GM21737 (cell line): ENCODE results near the gene LRMDA.
"Not testable (repeated sequence)": the region's sequence is repeated elsewhere in the genome, so short reads cannot be mapped to it uniquely, and the experiment has no call there.

ENCODE experiments used
- ATAC-seq: cut with Tn5 transposase; IDR thresholded peaks from one replicate; pipeline ENCODE4 v1.9.1; 2021; ENCODE audit warnings: mild to moderate bottlenecking, moderate library complexity; ENCODE audit not compliant: unreplicated experiment

LRMDA gene

DNA sequence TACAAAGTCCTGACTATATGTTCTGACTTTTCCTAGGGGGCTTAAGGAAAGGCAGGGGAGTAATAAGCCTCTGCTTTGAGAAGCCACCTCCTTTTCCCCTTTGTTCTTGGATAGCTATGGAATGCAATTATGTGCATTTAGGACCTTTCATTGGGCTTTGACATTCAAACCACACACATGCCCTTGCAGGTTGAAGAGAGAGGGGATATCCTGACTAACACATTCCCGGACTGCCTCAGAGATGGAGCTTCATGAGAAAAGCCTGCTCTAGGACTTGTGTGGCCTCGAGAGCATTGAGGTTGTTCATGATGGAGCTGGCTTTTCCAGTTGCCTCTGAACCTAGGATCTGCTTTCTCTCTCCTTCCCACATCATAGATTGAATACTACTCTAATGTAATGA, 694.5 kb downstream of the LRMDA start:
- no peak for ATAC-seq

DNA sequence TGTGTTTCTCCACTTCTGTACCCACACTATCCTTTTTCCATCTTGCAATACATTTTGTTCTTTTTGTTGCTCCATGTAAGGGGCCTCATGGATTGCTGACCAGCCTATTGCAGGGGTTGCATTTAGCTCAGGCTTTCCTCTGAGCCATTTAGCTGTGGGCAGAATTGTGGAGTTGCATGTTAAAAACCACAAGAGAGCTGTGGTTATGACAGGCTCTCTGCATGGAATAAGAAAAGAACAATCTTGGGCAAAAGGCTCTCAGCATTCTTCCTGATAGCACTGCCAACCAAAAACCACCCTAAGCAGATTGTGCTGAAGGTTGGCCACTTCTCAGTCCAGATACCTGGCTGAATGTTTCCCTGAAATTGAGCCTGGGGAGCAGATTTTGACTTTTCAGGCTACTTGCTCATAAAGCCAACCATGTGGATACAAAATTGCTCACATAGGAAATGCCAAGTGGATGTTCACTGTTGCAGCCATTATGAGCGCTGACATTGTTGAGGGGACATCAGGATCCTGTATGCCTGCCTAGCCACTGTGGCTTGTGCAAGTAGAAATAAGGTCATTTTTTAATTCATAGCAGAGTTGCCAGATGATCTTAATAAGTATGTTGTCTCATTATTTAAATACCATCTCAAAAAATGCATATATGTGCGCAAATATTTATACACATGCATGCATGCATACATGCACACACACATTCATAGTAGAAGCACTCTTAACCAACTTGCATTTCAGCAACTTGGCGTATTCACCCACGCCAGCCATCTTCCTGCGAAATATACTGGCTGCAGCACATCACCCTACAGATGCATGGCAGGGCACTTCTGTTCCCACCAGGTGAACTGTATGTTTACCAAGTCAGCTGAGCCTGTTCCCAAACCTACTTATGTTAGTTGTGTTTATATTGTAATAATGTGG, 695.4 kb downstream of the LRMDA start:
- no peak for ATAC-seq

DNA sequence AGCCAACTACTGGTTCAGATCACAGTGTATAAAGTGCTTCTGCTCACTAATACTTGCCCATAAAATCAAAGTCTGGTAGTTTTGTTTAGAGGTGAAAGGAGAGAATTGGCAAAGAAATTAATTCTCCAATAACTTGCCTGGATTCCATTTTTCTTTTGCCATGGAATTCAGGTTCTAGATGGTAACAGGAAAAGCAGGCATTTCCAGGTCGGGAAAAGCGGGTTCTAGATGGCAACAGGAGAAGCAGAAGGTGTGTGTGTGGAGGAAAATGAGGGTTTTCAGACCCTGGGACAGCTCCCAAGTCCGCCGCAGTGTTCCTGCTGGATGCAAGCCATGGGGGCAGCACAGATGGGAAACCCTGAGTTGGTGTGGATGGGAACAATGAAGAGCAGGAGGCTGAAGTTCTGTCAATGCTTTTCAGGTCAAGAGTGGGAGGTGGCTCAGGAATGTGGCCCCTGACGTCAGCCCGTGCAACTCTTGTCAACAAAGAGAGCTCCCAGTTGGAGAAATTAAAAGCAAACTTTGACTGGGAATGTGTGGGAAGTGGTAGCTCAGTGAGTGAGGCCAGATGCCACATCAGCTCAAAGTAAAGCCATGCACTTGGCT, 696.7 kb downstream of the LRMDA start:
- no peak for ATAC-seq

DNA sequence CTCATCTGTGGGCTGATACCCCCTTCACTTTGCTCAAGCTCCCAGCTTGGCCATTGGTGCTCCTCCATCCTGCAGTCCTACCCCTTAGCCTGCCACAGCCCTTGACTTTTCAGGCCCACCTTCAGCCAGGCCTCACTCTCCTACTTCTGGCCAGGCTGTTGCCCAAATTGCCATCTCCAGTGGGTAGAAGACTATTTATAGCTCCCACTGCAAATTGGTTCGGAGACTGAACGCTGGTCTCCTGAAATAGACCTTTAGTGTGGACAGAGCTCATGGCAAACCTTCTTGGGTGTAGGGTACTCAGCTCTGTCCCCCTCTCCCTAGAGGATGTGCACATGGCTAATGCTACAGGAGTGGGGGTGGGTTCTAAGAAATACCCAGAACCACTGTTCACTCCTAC, 697.8 kb downstream of the LRMDA start:
- no peak for ATAC-seq

DNA sequence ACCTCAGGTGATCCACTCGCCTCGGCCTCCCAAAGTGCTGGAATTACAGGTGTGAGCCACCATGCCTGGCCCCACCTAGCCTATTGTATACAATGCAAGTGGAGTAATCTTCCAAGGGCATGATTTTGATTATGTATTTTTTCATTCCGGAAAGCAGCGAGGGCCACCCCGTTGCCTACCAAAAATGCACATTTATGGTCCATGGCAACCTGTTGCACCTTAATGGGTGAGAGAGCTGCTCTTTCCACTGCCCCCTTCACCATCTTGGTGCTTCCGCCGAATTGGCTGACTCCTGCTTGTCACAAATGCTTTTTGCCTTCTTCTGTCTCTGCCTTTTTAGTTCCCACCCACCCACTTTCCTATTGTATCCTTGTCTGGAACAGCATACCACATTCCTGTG, 699.5 kb downstream of the LRMDA start:
- no peak for ATAC-seq

DNA sequence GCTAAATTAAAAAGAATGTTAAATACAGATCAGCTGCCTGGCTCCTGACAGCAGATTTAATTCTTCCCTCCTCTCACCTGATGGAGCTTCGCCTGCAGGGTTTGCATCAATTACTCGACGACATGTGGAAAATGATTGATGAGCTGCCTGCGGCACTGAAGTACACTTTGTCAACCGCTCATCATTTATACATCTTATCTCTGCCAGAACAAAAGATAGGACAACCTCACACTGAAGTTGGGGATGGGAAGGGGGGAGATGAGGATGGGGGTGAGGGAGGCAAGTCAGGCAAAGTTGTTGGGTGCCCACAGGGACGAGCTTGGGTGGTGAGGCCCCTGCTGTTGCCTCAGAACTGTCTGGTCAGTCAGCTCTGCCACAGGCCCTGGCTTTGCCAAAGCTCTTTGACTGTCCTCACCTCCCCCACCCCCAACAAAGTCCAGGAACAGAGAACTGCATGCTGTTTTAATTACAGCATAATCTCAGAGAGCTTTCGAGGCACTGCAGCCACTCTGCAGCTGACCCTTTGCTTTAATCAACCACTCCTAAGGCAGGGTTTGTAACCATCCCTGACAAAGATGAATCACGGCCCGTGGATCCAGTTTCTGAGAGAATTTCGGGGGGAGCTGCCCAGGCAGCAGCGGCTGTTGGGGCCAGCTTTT, 702.3 kb downstream of the LRMDA start:
- no peak for ATAC-seq

DNA sequence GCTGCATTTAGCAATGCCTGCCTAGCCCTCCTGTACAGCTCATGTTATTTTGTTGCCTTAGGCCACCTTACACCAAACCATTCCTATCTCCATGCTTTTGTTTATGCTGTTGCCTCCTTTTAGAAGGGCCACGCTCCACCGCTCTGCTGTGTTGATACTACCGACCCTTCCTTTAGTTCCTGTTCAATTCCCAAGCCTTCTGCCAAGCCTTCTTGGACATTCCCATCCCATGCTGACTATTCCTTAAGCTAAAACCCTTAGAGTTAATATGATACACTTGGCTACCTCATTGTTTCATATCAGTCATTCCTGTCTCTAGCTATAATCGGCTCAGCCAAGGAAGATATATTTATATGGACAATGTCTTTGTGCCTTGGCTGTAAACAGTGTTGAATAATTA, 705.5 kb downstream of the LRMDA start:
- no peak for ATAC-seq

DNA sequence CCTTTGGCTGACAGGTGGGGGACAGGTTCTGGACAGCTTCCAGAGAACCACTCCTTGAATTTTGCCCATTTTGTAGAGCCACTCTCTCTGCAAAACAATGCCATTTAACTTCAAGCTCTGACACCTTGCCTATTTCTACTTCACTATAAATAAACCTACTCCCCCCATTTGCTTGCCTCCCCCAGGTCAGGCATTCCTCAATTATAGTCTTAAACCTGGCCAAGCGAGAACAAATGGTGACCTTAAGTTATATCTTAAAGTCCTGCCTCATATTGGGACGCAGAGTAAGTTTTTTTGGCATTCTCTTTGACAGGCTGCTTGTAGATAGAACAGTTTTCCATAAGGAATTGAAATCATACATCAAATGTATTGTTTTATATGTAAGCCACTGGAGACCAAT, 706.9 kb downstream of the LRMDA start:
- ATAC-seq, result no peak

DNA sequence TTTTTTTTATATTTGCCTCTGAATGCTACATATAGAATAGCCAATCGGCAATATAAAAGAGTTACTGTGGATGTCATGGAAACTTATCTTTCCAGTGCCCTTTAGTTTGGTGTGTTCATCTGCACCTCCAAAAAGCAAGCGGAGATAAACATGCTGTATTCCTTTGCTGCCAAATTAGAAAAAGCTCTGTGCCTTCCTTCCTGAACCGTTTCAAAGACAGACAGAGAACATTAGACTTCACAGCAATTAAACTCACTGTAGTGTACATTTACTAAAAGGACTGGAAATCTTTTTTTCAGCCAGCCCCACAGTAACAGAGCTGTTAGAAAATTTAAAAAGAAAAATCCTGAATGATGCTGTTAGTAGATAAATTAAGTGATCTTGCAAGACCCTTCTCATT, 707.5 kb downstream of the LRMDA start:
- ATAC-seq, result no peak

DNA sequence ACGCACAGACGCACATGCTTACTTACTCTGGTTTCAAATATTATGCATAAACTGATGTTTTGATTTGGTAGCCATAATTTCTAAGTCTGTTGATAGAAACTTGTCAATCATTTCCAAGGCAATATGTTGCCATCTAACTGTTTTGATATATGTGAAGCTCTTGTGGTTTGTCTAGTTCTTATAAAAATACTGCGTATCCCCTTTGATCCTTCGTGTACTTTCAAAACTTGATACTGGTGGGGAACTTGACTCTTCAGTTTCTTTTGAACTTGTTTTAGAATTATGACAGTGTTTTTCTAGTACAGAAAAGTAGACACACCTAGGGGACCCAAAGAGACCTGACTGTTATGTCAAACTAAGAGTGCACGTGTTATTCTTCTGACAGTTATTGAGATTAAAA, 708.0 kb downstream of the LRMDA start:
- ATAC-seq, result no peak

DNA sequence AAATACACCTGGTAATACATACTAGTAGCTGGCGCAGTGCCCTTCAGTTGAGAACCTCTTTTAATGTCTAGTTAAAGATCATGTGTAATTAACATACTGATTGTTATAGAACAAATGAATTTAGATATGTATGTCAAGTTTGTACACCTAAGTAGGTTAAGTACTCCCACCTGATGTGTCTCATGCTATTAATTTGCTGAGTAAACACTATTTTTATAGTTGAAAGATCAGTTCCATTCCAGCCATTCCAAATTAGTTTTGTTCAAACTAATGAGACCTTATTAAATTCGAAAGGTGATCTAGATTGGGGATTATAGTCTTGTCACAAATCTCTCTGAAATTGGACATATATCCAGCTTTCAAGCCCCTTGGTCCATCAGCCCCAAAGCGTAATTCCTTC, 710.0 kb downstream of the LRMDA start:
- no peak for ATAC-seq

DNA sequence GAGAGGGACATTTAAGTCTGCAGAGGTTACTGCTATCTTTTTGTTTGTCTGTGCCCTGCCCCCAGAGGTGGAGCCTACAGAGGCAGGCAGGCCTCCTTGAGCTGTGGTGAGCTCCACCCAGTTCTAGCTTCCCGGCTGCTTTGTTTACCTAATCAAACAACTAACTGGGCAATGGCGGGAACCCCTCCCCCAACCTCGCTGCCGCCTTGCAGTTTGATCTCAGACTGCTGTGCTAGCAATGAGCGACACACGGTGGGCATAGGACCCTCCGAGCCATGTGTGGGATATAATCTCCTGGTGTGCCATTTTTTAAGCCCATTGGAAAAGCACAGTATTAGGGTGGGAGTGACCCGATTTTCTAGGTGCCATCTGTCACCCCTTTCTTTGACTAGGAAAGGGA, 716.8 kb downstream of the LRMDA start:
- not testable (repeated sequence) for ATAC-seq

DNA sequence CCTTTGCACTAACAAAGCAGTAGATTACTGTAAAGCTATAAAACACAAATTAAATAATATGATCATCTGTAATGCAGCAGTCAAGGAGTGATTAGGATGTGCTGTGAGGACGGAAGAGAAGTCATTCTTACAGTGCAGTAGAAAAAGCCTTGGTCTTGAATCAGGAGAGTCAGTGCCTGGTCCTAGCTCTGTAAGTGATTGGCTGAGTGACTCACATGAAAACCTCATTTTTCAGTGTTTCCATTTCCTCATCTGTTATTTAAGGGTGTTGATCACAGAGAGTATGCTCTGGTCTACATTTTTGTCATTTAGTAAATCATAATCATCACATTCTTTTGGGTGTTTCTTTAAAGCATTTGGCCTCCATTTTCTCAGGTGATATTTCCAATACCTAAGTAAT, 717.8 kb downstream of the LRMDA start:
- no peak for ATAC-seq

DNA sequence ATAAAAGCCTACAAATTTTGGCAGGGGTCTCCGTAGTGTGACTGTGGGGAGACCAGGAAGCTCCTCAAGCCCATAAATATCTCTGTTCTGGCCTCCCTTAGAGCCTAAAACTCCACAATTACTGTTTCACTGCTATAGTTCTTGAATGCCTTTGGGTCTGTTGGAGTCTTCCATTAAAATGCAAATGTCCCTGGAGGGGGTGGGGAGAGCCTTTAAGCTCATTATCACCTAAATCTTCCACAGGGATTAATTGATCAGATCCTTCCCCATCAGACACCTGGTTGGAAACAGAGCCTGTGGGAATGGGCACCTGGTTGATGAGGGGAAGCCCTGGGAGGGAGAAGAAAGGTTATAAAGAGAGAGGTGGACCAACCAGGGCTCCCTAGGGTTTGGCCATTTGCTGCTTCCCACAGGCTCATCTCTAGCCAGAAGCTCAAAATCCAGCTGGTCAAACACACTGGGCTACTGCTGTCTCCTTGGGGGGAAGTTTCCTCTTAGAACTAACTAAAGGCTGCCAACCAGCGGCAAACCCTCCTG, 718.2 kb downstream of the LRMDA start:
- ATAC-seq, result no peak

DNA sequence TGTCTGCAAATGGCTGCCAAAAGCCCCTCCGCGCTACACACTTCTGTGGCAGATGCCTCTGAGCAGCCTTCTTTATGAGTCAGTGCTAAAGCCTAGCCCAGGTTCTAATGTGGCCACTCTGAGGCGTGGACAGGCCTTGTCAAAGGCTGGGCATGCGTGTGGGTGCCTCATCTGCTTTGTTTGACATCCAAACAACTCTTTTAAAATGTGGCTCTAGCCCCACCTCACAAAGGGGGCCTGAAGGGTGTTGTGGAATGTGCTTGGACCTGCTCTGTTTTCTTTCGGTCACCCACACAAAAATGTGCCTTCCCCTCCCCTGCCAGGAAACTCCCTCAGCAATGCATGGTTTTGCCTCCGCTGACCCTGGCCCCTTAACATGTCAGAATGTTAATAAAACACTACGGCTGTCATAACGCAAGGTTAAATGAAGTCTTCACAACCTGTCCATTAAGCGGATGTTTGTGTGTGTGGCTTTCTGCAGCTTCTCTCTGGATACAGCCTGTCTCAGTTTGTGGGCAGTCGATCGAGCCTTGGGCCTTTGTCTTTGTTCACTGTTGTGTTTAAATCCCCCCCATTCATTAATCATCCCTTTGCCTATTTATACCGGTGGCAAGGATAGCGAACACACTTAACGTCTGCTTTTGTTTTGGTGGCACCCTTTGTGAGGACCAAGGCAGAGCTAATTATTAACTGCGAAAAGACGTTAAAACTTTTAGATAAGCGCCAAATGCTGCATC, 718.9 kb downstream of the LRMDA start:
- no peak for ATAC-seq

DNA sequence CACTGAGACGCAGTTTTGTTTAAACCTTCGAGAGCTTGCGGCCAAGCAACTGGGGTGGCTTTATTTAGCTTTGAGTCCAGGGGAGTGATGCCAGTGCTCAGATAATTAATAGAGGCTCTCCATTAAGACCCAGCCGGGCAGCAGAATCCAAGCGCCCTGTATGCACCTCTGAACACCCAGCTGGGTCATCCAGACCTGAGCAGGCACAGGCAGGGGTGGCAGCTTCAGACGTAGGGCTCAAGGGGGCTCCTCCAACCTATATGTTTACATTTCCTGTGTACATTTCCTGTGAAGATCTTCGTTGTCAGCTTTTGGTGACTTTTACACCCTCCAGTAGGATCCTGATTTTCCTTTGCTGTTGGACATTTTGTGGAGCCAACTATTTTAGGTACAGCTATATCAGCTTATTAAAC, 719.5 kb downstream of the LRMDA start:
- ATAC-seq, result no peak

DNA sequence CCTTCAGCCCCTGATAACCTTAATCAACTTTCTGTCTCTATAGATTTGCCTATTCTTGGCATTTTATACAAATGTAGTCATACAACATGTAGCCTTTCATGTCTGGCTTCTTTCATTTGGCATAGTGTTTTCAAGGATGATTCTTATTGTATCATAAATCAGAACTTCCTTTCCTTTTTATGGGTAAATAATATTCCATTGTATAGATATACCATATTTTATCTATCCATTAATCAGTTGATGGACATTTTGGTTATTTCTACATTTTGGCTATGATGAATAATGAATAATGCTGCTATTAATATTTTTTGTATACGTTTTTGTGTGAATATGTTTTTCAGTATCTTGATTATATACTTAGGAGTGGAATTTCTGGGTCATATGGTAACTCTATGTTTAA, 720.8 kb downstream of the LRMDA start:
- ATAC-seq, result no peak

DNA sequence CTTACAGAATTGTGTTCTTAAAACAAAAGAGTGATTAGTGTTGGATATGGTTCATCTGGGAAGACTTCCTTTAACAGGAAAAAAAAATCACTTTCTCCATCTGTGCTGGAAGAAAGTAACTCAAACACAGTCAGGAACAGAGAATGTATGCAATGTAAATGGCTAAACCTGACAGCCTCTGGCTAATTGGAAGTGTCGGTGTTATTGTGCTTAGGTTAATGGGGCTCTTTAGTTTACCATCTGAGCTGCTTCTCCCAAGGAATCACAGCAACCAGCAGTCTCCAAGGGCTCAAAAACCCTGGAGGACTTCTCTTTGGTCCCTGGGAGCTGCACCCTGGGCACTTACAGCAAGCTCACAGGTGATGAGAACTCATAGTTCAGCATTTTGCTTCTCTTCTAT, 724.5 kb downstream of the LRMDA start:
- ATAC-seq, result no peak

DNA sequence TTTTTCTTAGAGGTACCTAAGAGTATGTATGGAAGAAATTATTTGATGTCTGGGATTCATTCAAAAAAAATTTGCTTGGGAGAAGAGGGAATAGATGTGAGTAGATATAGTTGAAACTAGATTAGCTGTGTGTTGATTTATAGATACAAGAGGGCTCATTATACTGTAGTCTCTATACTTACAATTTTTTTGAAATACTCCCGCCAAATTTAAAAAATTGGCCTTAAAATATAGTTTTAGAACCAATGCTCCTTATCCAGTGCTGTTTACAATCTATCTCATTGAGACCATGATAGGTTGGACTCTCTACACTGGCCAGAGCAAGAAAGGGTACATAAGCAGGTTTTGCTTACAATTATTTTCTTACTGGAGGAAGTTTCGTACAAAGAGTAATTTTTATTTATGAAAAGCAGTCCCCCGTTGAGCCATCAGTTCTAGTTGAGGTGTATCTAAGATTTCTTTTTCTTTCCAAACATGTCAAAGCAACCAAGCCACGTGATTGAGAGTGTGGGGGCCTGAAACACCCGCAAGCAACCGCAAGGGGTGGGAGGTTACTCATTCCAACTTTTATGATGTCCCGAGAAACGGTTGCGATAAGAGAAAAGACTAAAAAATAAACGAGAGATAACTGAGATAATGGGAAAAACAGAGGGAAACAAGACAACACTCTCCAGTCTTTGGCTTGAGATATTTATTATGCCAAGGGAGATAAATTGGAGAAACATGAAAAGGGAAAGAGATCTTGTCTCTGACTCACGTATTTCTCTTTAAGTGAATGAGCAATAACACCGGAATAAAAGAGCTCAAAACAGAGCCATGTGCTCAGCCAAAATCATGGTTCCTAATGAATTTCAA, 729.2 kb downstream of the LRMDA start:
- no peak for ATAC-seq

DNA sequence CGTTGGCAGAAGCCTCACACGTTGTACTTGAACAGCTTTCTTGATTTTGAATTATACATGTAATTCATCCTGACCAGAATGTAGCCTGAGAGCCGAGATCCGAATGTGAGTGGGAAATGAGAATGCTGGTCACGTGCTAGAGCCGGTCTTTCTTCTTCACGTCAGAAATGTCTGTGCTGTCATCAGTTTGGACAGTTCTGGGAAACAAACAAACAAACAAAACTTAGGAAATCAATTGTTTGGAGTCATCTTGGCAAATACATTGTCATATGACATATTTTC, 729.8 kb downstream of the LRMDA start:
- no peak for ATAC-seq
